Measurements from ENCODE around the gene AFDN.

DNA sequence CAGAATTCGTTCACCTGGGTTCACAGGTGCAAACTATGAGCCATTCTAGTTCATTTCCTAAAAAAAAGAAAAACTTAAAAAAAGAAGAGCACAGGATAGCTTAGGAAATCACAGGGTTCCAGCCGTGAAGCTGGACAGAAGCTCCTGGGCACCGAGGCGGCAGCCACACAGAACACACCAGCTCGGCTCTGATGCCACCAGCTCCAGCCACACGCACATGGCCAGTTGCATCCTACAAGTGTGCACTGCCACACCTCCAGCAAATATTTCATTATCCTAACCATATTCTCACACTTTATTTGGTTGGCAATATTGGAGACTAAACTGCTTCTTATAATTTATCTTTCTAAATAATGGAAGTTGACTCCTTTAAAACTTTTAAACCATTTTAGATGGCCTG lies 26.2 kb upstream of the AFDN start:
- no peak for TF ChIP-seq TCF3 (IDR thresholded peaks at IDR 0.05; ENCODE audit: borderline replicate concordance, insufficient read depth, low read depth, low read length)
- no peak for TF ChIP-seq JUNB (IDR thresholded peaks at IDR 0.05)
- no peak for TF ChIP-seq PAX5 (IDR thresholded peaks at IDR 0.05; ENCODE audit: borderline replicate concordance, low read depth, low read length)
- TF ChIP-seq MYC (IDR thresholded peaks at IDR 0.05; ENCODE audit: insufficient read depth, insufficient read length, insufficient replicate concordance, low read length, severe bottlenecking): no peak
- no peak for TF ChIP-seq HCFC1 (IDR thresholded peaks at IDR 0.05; ENCODE audit: low read length)
- no peak for TF ChIP-seq ZNF622 (IDR thresholded peaks at IDR 0.05)
- TF ChIP-seq SP1 (IDR thresholded peaks at IDR 0.05; ENCODE audit: low read depth, low read length): no peak
- TF ChIP-seq POLR2AphosphoS5 (IDR thresholded peaks at IDR 0.05; ENCODE audit: low read length): no peak
- TF ChIP-seq TAF1 (IDR thresholded peaks at IDR 0.05; ENCODE audit: borderline replicate concordance, low read depth, low read length): no peak
- TF ChIP-seq STAT1 (conservative IDR thresholded peaks at IDR 0.05): no peak
- no peak for TF ChIP-seq CHD2 (IDR thresholded peaks at IDR 0.05; ENCODE audit: borderline replicate concordance, low read depth, low read length)
- no peak for TF ChIP-seq PBX3 (IDR thresholded peaks at IDR 0.05; ENCODE audit: insufficient replicate concordance, low read depth, low read length)
- TF ChIP-seq CEBPB (IDR thresholded peaks at IDR 0.05; ENCODE audit: borderline replicate concordance in 1 of 2, low read depth in 2 of 2, low read length in 2 of 2): no peak

Measured in GM12878 (cell line).